Panc1 (cell line): ENCODE measurements around the gene RADX.

Experiments
- CTCF ChIP-seq: fragments of 450-650 bp; IDR thresholded peaks from 2 replicates; pipeline ENCODE4 v1.5.1; 2017; ENCODE audit warnings: mild to moderate bottlenecking
- REST ChIP-seq, 2 experiments: IDR thresholded peaks; 2 replicates each; pipeline ENCODE4 v1.6.1; 2011 to 2012; ENCODE audit warnings: low read depth in 2 of 2, control low read depth in 1 of 2, low read length in 1 of 2, mild to moderate bottlenecking in 1 of 2, moderate library complexity in 1 of 2; ENCODE audit not compliant: insufficient read depth in 1 of 2

GRCh38 chrX:106680716-106681115, 68.9 kb downstream of the RADX start:
- TF ChIP-seq CTCF, result no peak
- TF ChIP-seq REST (IDR thresholded peaks at IDR 0.05; ENCODE audit: insufficient read depth in 1 of 2, low read depth in 2 of 2, low read length in 1 of 2), result no peak
